PC-9 (cell line): ENCODE data around the gene YIPF1. TPM values are rescaled to one million over a fixed set of nuclear protein-coding genes. Genes with fewer than 3 reads are reported as not detected.

Experiments
- BruUV-seq: library from RNA; stranded (reverse); fragments of 400-500 nt; replicated peaks from 2 replicates; lab custom pipeline; 2021; lab: Mats Ljungman, UMichigan
- CTCF ChIA-PET: fragments of 300-600 bp; sonication (Branson Sonifier 250); formaldehyde crosslinking; loops from one replicate; lab custom pipeline; 2022; ENCODE audit warnings: antibody characterized with exemption; lab: Charles Lee
- POLR2A ChIA-PET: fragments of 300-600 bp; sonication (Branson Sonifier 250); formaldehyde crosslinking; loops from one replicate; lab custom pipeline; 2022; ENCODE audit warnings: antibody characterized with exemption; ENCODE audit not compliant: unreplicated experiment; lab: Charles Lee
- DNase-seq, 2 experiments: peaks; one replicate each; pipeline versions ENCODE4 v3.0.0 to v3.0.0-alpha.2; 2015 to 2022; ENCODE audit warnings: mixed read lengths in 1 of 2
- H2AFZ ChIP-seq: fragments of 200-600 bp; sonication (generic); 2 replicates; pipeline ENCODE4 v1.8.1; 2017; ENCODE audit warnings: antibody characterized with exemption
- H3F3A ChIP-seq: fragments of 200-600 bp; sonication (generic); 2 replicates; pipeline ENCODE4 v1.8.1; 2017; ENCODE audit warnings: antibody characterized with exemption, mild to moderate bottlenecking, low read depth; ENCODE audit not compliant: insufficient read depth
- H3K27ac ChIP-seq: fragments of 200-600 bp; sonication (generic); 2 replicates; pipeline ENCODE4 v1.6.1; 2016; ENCODE audit warnings: mixed run types
- H3K27me3 ChIP-seq: fragments of 200-600 bp; sonication (generic); 2 replicates; pipeline ENCODE4 v1.6.1; 2016; ENCODE audit warnings: low read depth, mixed run types; ENCODE audit not compliant: insufficient read depth
- H3K36me3 ChIP-seq: fragments of 200-600 bp; sonication (generic); 2 replicates; pipeline ENCODE4 v1.6.1; 2016; ENCODE audit warnings: low read depth, mixed run types
- H3K4me1 ChIP-seq: fragments of 200-600 bp; sonication (generic); replicated peaks from 2 replicates; pipeline ENCODE4 v1.6.1; 2016; ENCODE audit warnings: mixed run types; ENCODE audit not compliant: insufficient read depth
- H3K4me2 ChIP-seq: fragments of 200-600 bp; sonication (generic); 2 replicates; pipeline ENCODE4 v1.6.1; 2017; ENCODE audit warnings: mixed run types
- H3K4me3 ChIP-seq: fragments of 200-600 bp; sonication (generic); 2 replicates; pipeline ENCODE4 v1.6.1; 2016; ENCODE audit warnings: mixed run types
- H3K79me2 ChIP-seq: fragments of 200-600 bp; sonication (generic); 2 replicates; pipeline ENCODE4 v1.6.1; 2017; ENCODE audit warnings: low read depth, mixed run types
- H3K9me2 ChIP-seq: fragments of 200-600 bp; sonication (generic); 2 replicates; pipeline ENCODE4 v1.8.1; 2017; ENCODE audit warnings: mild to moderate bottlenecking; ENCODE audit not compliant: insufficient read depth
- H3K9me3 ChIP-seq: fragments of 200-600 bp; sonication (generic); 2 replicates; pipeline ENCODE4 v1.8.1; 2016; ENCODE audit warnings: low read depth; ENCODE audit not compliant: insufficient read depth
- H4K20me1 ChIP-seq: fragments of 200-600 bp; sonication (generic); 2 replicates; pipeline ENCODE4 v1.8.1; 2017; ENCODE audit not compliant: insufficient read depth
- CTCF ChIP-seq: fragments of 200-600 bp; sonication (generic); conservative IDR thresholded peaks from 2 replicates; pipeline ENCODE4 v1.6.1; 2017; ENCODE audit warnings: mixed run types, antibody characterized with exemption, mild to moderate bottlenecking, moderate library complexity
- EZH2 ChIP-seq: fragments of 200-600 bp; sonication (generic); IDR thresholded peaks from 2 replicates; pipeline ENCODE4 v1.8.0; 2017; ENCODE audit warnings: antibody characterized with exemption, low read depth
- intact Hi-C: fragments of 100-400 bp; cut with micrococcal nuclease; formaldehyde crosslinking; loops from one replicate; pipeline ENCODE4 v1.10.0; 2022; ENCODE audit not compliant: unreplicated experiment
- total RNA-seq: library from RNA; stranded (reverse); gene quantifications from 2 replicates; pipeline ENCODE4 v1.2.3, GENCODE V29; 2021

Gene YIPF1
- total RNA-seq, 1 experiment from 2014 or later = 23.3 TPM

GRCh38 chr1:53835491-53835890 is 54.1 kb downstream of the YIPF1 start:
- Histone ChIP-seq H3K4me1 (peaks cover 16% of the 10 kb centered on the region), H3K27me3 (no peaks in the 10 kb centered on the region), H3K36me3 (peaks cover 7% of the 10 kb centered on the region; the same call in 1 of the 2 replicates), H3F3A (no peaks in the 10 kb centered on the region; the same call in 1 of the 2 replicates), H3K79me2 (peaks cover 62% of the 10 kb centered on the region), H3K9me2 (no peaks in the 10 kb centered on the region), H4K20me1 (peaks cover 14% of the 10 kb centered on the region; the same call in 1 of the 2 replicates), H3K9me3 (no peaks in the 10 kb centered on the region), H3K27ac (no peak overlapping the region), H3K4me3 (no peak overlapping the region; the same call in 1 of the 2 replicates), H3K4me2 (no peak overlapping the region), H2AFZ (no peak overlapping the region)
- BruUV-seq = no TSS peak
- no peak for TF ChIP-seq EZH2
- TF ChIP-seq CTCF = no peak
- intact Hi-C loops = no loop called here
- DNase-seq = no peak
- ChIA-PET POLR2A (interaction anchor here (0.6 to 0.7 kb wide), 2 partner anchors 176 to 236 kb away, joined by 4 to 7 read pairs; no protein-coding TSS in a partner anchor), CTCF (no interaction called here)

DNA sequence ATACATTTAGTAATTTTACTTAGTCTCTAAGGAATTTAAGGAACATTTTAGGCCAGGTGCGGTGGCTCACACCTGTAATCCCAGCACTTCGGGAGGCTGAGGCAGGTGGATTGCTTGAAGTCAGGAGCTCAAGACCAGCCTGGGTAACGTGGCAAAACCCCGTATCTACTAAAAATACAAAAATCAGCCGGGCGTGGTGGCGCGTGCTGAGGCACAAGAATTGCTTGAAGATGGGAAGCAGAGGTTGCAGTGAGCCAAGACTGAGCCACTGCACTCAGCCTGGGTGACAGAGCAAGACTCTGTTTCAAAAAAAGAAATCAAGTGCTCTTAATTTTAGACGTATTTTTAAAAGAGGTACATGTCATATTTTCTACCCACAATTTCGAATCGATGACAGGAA is 54.8 kb downstream of the YIPF1 start:
- ChIA-PET CTCF (no interaction called here), POLR2A (interaction anchor here (0.7 kb wide), 1 partner anchor 175 kb away, joined by 7 read pairs; no protein-coding TSS in a partner anchor)
- Histone ChIP-seq H2AFZ (no peak overlapping the region), H3K27ac (no peak overlapping the region), H3F3A (no peaks in the 10 kb centered on the region; the same call in 1 of the 2 replicates), H3K9me2 (no peaks in the 10 kb centered on the region), H3K9me3 (no peaks in the 10 kb centered on the region), H3K36me3 (peaks cover 7% of the 10 kb centered on the region; the same call in 1 of the 2 replicates), H4K20me1 (peaks cover 14% of the 10 kb centered on the region; the same call in 1 of the 2 replicates), H3K4me3 (no peak overlapping the region), H3K4me2 (no peak overlapping the region), H3K79me2 (peaks cover 62% of the 10 kb centered on the region), H3K4me1 (peaks cover 16% of the 10 kb centered on the region), H3K27me3 (no peaks in the 10 kb centered on the region)
- intact Hi-C loops = no loop called here
- no peak for TF ChIP-seq CTCF
- TF ChIP-seq EZH2 = no peak
- TSS peak; percentile 1 for BruUV-seq
- DNase-seq = no peak

DNA sequence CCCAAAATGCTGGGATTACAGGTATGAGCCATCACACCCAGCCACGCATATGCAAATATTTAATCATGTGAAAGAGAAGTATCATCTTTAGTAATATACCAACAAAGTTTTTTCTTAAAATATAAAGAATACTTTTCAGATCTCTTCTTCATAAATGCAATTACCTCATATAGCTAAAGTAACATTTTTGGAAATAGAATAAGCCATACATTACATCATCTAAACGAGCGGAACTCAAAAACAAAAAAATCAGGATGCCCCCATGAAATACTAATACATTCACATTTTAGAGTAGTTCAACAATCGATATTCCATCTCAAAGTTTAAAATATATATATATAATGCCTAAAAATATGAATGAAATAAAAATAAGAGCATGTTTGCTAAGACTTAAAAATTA is 56.2 kb downstream of the YIPF1 start:
- no peaks in the 10 kb centered on the region; the same call in 1 of the 2 replicates for H3F3A ChIP-seq
- no peak overlapping the region for H3K4me2 ChIP-seq
- H3K36me3 ChIP-seq = peaks cover 14% of the 10 kb centered on the region; the same call in 1 of the 2 replicates
- DNase-seq = no peak
- H3K27ac ChIP-seq = no peak overlapping the region
- H3K9me2 ChIP-seq = no peaks in the 10 kb centered on the region
- H3K4me1 ChIP-seq = peaks cover 16% of the 10 kb centered on the region
- H3K9me3 ChIP-seq = no peaks in the 10 kb centered on the region
- ChIA-PET POLR2A (no interaction called here), CTCF (no interaction called here)
- no peak overlapping the region for H3K4me3 ChIP-seq
- TF ChIP-seq CTCF (no peak), EZH2 (no peak)
- peaks cover 62% of the 10 kb centered on the region for H3K79me2 ChIP-seq
- peaks cover 14% of the 10 kb centered on the region; the same call in 1 of the 2 replicates for H4K20me1 ChIP-seq
- no peaks in the 10 kb centered on the region for H3K27me3 ChIP-seq
- intact Hi-C loops = no loop called here
- no TSS peak for BruUV-seq
- no peak overlapping the region for H2AFZ ChIP-seq
